T-helper 1 cell treated with Interleukin-12 subunit alpha and Interleukin-12 subunit beta and Interleukin-4 antibody, amounts not matched to agents 30 μg/mL and 1 μg/mL, for 36 hours (primary cell): ENCODE measurements around the gene PCCB.

Experiments
- H3K27ac Mint-ChIP-seq: one replicate; pipeline ENCODE4 v1.8.0; 2021; ENCODE audit warnings: mild to moderate bottlenecking, mixed read lengths
- H3K27me3 Mint-ChIP-seq: one replicate; pipeline ENCODE4 v1.8.0; 2021; ENCODE audit warnings: low read depth, mixed read lengths
- H3K36me3 Mint-ChIP-seq: one replicate; pipeline ENCODE4 v1.8.0; 2021; ENCODE audit warnings: low read depth, mixed read lengths
- H3K4me1 Mint-ChIP-seq: one replicate; pipeline ENCODE4 v1.8.0; 2021; ENCODE audit warnings: low read depth, mixed read lengths
- H3K4me3 Mint-ChIP-seq: one replicate; pipeline ENCODE4 v1.8.0; 2021; ENCODE audit warnings: mild to moderate bottlenecking, moderate library complexity, mixed read lengths
- H3K9me3 Mint-ChIP-seq: one replicate; pipeline ENCODE4 v1.8.0; 2021; ENCODE audit warnings: mixed read lengths

Gene PCCB

GRCh38 chr3:136277634-136278033, 27.5 kb downstream of the PCCB start:
- Mint-ChIP-seq H3K27me3 (no peaks in the 10 kb centered on the region), H3K27ac (no peak overlapping the region), H3K9me3 (peaks cover 27% of the 10 kb centered on the region), H3K4me1 (peaks cover 3% of the 10 kb centered on the region), H3K4me3 (no peak overlapping the region), H3K36me3 (peaks cover 32% of the 10 kb centered on the region)

GRCh38 chr3:136279092-136279491, 29.0 kb downstream of the PCCB start:
- Mint-ChIP-seq H3K4me1 (peaks cover 2% of the 10 kb centered on the region), H3K27ac (no peak overlapping the region), H3K4me3 (no peak overlapping the region), H3K9me3 (peaks cover 24% of the 10 kb centered on the region), H3K36me3 (peaks cover 27% of the 10 kb centered on the region), H3K27me3 (no peaks in the 10 kb centered on the region)

GRCh38 chr3:136280961-136281360, 30.8 kb downstream of the PCCB start:
- H3K27ac Mint-ChIP-seq: no peak overlapping the region
- H3K36me3 Mint-ChIP-seq: peaks cover 31% of the 10 kb centered on the region
- no peak overlapping the region for H3K4me3 Mint-ChIP-seq
- no peaks in the 10 kb centered on the region for H3K27me3 Mint-ChIP-seq
- H3K4me1 Mint-ChIP-seq: peaks cover 2% of the 10 kb centered on the region
- peaks cover 24% of the 10 kb centered on the region for H3K9me3 Mint-ChIP-seq

GRCh38 chr3:136281966-136282520, 31.9 kb downstream of the PCCB start:
- no peak overlapping the region for H3K27ac Mint-ChIP-seq
- H3K4me3 Mint-ChIP-seq: no peak overlapping the region
- peaks cover 2% of the 10 kb centered on the region for H3K4me1 Mint-ChIP-seq
- no peaks in the 10 kb centered on the region for H3K27me3 Mint-ChIP-seq
- peaks cover 31% of the 10 kb centered on the region for H3K36me3 Mint-ChIP-seq
- peaks cover 24% of the 10 kb centered on the region for H3K9me3 Mint-ChIP-seq

GRCh38 chr3:136283627-136284026, 33.5 kb downstream of the PCCB start:
- Mint-ChIP-seq H3K9me3 (peaks cover 23% of the 10 kb centered on the region), H3K4me3 (no peak overlapping the region), H3K27ac (no peak overlapping the region), H3K36me3 (peaks cover 30% of the 10 kb centered on the region), H3K27me3 (no peaks in the 10 kb centered on the region), H3K4me1 (peaks cover 2% of the 10 kb centered on the region)

- peaks cover 17% of the 10 kb centered on the region for H3K36me3 Mint-ChIP-seq
- H3K9me3 Mint-ChIP-seq: no peaks in the 10 kb centered on the region
- H3K27me3 Mint-ChIP-seq: no peaks in the 10 kb centered on the region
- H3K4me1 Mint-ChIP-seq: peaks cover 1% of the 10 kb centered on the region
- no peak overlapping the region for H3K27ac Mint-ChIP-seq
- no peak overlapping the region for H3K4me3 Mint-ChIP-seq
These were observed 41.2 kb downstream of the PCCB start for GRCh38 chr3:136291302-136291701.

- H3K4me1 Mint-ChIP-seq: peaks cover 1% of the 10 kb centered on the region
- no peak overlapping the region for H3K27ac Mint-ChIP-seq
- H3K27me3 Mint-ChIP-seq: no peaks in the 10 kb centered on the region
- no peaks in the 10 kb centered on the region for H3K9me3 Mint-ChIP-seq
- peaks cover 14% of the 10 kb centered on the region for H3K36me3 Mint-ChIP-seq
- H3K4me3 Mint-ChIP-seq: no peak overlapping the region
These were observed 42.4 kb downstream of the PCCB start for GRCh38 chr3:136292500-136292899.

- Mint-ChIP-seq H3K4me3 (no peak overlapping the region), H3K9me3 (no peaks in the 10 kb centered on the region), H3K27me3 (no peaks in the 10 kb centered on the region), H3K4me1 (peaks cover 1% of the 10 kb centered on the region), H3K27ac (no peak overlapping the region), H3K36me3 (peaks cover 14% of the 10 kb centered on the region)
These were observed 43.1 kb downstream of the PCCB start for GRCh38 chr3:136293279-136293678.

GRCh38 chr3:136294176-136294575, 44.0 kb downstream of the PCCB start:
- H3K36me3 Mint-ChIP-seq: peaks cover 14% of the 10 kb centered on the region
- H3K4me1 Mint-ChIP-seq: peaks cover 1% of the 10 kb centered on the region

GRCh38 chr3:136296960-136297359, 46.8 kb downstream of the PCCB start:
- Mint-ChIP-seq H3K4me1 (no peaks in the 10 kb centered on the region), H3K27ac (no peak overlapping the region), H3K36me3 (peaks cover 10% of the 10 kb centered on the region), H3K9me3 (no peaks in the 10 kb centered on the region), H3K4me3 (no peak overlapping the region), H3K27me3 (no peaks in the 10 kb centered on the region)

More at GRCh38 chr3:136294176-136294575, 44.0 kb downstream of the PCCB start:
- Mint-ChIP-seq H3K9me3 (no peaks in the 10 kb centered on the region), H3K27ac (no peak overlapping the region), H3K4me3 (no peak overlapping the region), H3K27me3 (no peaks in the 10 kb centered on the region)

- H3K36me3 Mint-ChIP-seq: peaks cover 10% of the 10 kb centered on the region
- no peak overlapping the region for H3K27ac Mint-ChIP-seq
These were observed 47.7 kb downstream of the PCCB start for GRCh38 chr3:136297826-136298225.

GRCh38 chr3:136300444-136300843, 50.3 kb downstream of the PCCB start:
- no peaks in the 10 kb centered on the region for H3K9me3 Mint-ChIP-seq
- peaks cover 4% of the 10 kb centered on the region for H3K36me3 Mint-ChIP-seq
- no peak overlapping the region for H3K27ac Mint-ChIP-seq
- no peak overlapping the region for H3K4me3 Mint-ChIP-seq
- no peaks in the 10 kb centered on the region for H3K4me1 Mint-ChIP-seq
- H3K27me3 Mint-ChIP-seq: no peaks in the 10 kb centered on the region

More at GRCh38 chr3:136297826-136298225, 47.7 kb downstream of the PCCB start:
- Mint-ChIP-seq H3K27me3 (no peaks in the 10 kb centered on the region), H3K9me3 (no peaks in the 10 kb centered on the region), H3K4me1 (no peaks in the 10 kb centered on the region), H3K4me3 (no peak overlapping the region)

- peak overlapping the region; percentile 34 for H3K27ac Mint-ChIP-seq
- H3K9me3 Mint-ChIP-seq: peaks cover 4% of the 10 kb centered on the region
- H3K4me1 Mint-ChIP-seq: peaks cover 3% of the 10 kb centered on the region
- no peak overlapping the region for H3K4me3 Mint-ChIP-seq
- H3K36me3 Mint-ChIP-seq: peaks cover 7% of the 10 kb centered on the region
- H3K27me3 Mint-ChIP-seq: no peaks in the 10 kb centered on the region
These were observed 55.7 kb downstream of the PCCB start for GRCh38 chr3:136305879-136306278.

- H3K27ac Mint-ChIP-seq: no peak overlapping the region
These were observed 61.1 kb downstream of the PCCB start for GRCh38 chr3:136311261-136311660.

GRCh38 chr3:136311968-136312367, 61.8 kb downstream of the PCCB start:
- no peaks in the 10 kb centered on the region for H3K4me1 Mint-ChIP-seq
- no peak overlapping the region for H3K27ac Mint-ChIP-seq
- H3K9me3 Mint-ChIP-seq: no peaks in the 10 kb centered on the region
- peaks cover 6% of the 10 kb centered on the region for H3K36me3 Mint-ChIP-seq
- no peaks in the 10 kb centered on the region for H3K27me3 Mint-ChIP-seq
- H3K4me3 Mint-ChIP-seq: no peak overlapping the region

More at GRCh38 chr3:136311261-136311660, 61.1 kb downstream of the PCCB start:
- no peak overlapping the region for H3K4me3 Mint-ChIP-seq
- H3K9me3 Mint-ChIP-seq: no peaks in the 10 kb centered on the region
- peaks cover 6% of the 10 kb centered on the region for H3K36me3 Mint-ChIP-seq
- H3K4me1 Mint-ChIP-seq: no peaks in the 10 kb centered on the region
- no peaks in the 10 kb centered on the region for H3K27me3 Mint-ChIP-seq

- H3K36me3 Mint-ChIP-seq: peaks cover 49% of the 10 kb centered on the region
- no peaks in the 10 kb centered on the region for H3K4me1 Mint-ChIP-seq
- peaks cover 31% of the 10 kb centered on the region for H3K9me3 Mint-ChIP-seq
- no peak overlapping the region for H3K4me3 Mint-ChIP-seq
- H3K27ac Mint-ChIP-seq: no peak overlapping the region
- no peaks in the 10 kb centered on the region for H3K27me3 Mint-ChIP-seq
These were observed 76.2 kb downstream of the PCCB start for GRCh38 chr3:136326316-136326715.
